PFSK-1 (cell line): Measurements from ENCODE around the gene PDE8A.
A peak's percentile ranks its signal among the peaks of the same experiment; 100 is the strongest.

Source experiments
- FOXP2 ChIP-seq: optimal IDR thresholded peaks from 2 replicates; pipeline ENCODE3; 2011; ENCODE audit warnings: borderline replicate concordance, control low read depth, inconsistent platforms; ENCODE audit not compliant: insufficient read depth; ENCODE audit errors: extremely low read length, extremely low read depth
- POLR2AphosphoS5 ChIP-seq: IDR thresholded peaks from 2 replicates; pipeline ENCODE4 v1.6.1; 2012; ENCODE audit warnings: low read depth, mild to moderate bottlenecking, control low read depth, low read length, moderate library complexity
- REST ChIP-seq, 2 experiments: IDR thresholded peaks; 2 replicates each; pipeline versions ENCODE4 v1.6.1 to v1.8.0; 2011 to 2012; ENCODE audit warnings: low read depth in 2 of 2, low read length in 2 of 2, control low read depth in 1 of 2, inconsistent platforms in 1 of 2, mild to moderate bottlenecking in 1 of 2, moderate library complexity in 1 of 2; ENCODE audit not compliant: insufficient read depth in 1 of 2
- SIN3A ChIP-seq: IDR thresholded peaks from 2 replicates; pipeline ENCODE4 v1.6.1; 2012; ENCODE audit warnings: mild to moderate bottlenecking, low read length, moderate library complexity, borderline replicate concordance; ENCODE audit not compliant: insufficient read depth
- TAF1 ChIP-seq: IDR thresholded peaks from 2 replicates; pipeline ENCODE4 v1.6.1; 2012; ENCODE audit warnings: low read length, control low read depth, borderline replicate concordance; ENCODE audit not compliant: insufficient read depth

PDE8A gene

GRCh38 chr15:84982301-84982920 lies 755 bp downstream of the PDE8A start:
- TF ChIP-seq REST (IDR thresholded peaks at IDR 0.05; ENCODE audit: insufficient read depth in 1 of 2, low read depth in 2 of 2, low read length in 2 of 2): no peak
- peak; percentile 23; the same call in 1 of the 2 replicates for TF ChIP-seq SIN3A
- no peak for TF ChIP-seq TAF1

- TF ChIP-seq SIN3A: no peak
- no peak for TF ChIP-seq POLR2AphosphoS5
- TF ChIP-seq FOXP2: no peak
- TF ChIP-seq TAF1: no peak
- TF ChIP-seq REST (IDR thresholded peaks at IDR 0.05; ENCODE audit: insufficient read depth in 1 of 2, low read depth in 2 of 2, low read length in 2 of 2): no peak
Observed at GRCh38 chr15:84983294-84983693, 1.6 kb downstream of the PDE8A start.

GRCh38 chr15:84983711-84984110 lies 2.1 kb downstream of the PDE8A start:
- TF ChIP-seq REST (IDR thresholded peaks at IDR 0.05; ENCODE audit: insufficient read depth in 1 of 2, low read depth in 2 of 2, low read length in 2 of 2) (no peak), TAF1 (no peak), FOXP2 (no peak), SIN3A (no peak), POLR2AphosphoS5 (no peak)

- TF ChIP-seq POLR2AphosphoS5: no peak
- TF ChIP-seq REST (IDR thresholded peaks at IDR 0.05; ENCODE audit: insufficient read depth in 1 of 2, low read depth in 2 of 2, low read length in 2 of 2): no peak
- TF ChIP-seq TAF1: no peak
- TF ChIP-seq SIN3A: no peak
- TF ChIP-seq FOXP2: no peak
Observed at GRCh38 chr15:84985158-84985557, 3.5 kb downstream of the PDE8A start.
